Measurements from ENCODE around the gene MIER2.

Gene MIER2

GRCh38 chr19:317710-318508, 26.7 kb downstream of the MIER2 start (continued):
- TF ChIP-seq ZNF211 (tag by site-specific recombination; IDR thresholded peaks at IDR 0.05; ENCODE audit: low read depth), result no peak
- TF ChIP-seq ZNF391 (tag by site-specific recombination; IDR thresholded peaks at IDR 0.05; ENCODE audit: borderline replicate concordance, low read depth), result no peak
- TF ChIP-seq PRDM1 (tag by site-specific recombination; IDR thresholded peaks at IDR 0.05), result no peak
- no peak for TF ChIP-seq ZNF596 (tag by site-specific recombination; IDR thresholded peaks at IDR 0.05)
- no peak for TF ChIP-seq ZNF426 (tag by site-specific recombination; IDR thresholded peaks at IDR 0.05)
- no peak for TF ChIP-seq PRDM4 (tag by site-specific recombination; IDR thresholded peaks at IDR 0.05)
- no peak for TF ChIP-seq MYNN (tag by site-specific recombination; IDR thresholded peaks at IDR 0.05; ENCODE audit: borderline replicate concordance)
- TF ChIP-seq ZNF24 (tag by site-specific recombination; IDR thresholded peaks at IDR 0.05), result no peak

GRCh38 chr19:315811-316210, 28.8 kb downstream of the MIER2 start:
- CTCF ChIA-PET, result no interaction called here
- TF ChIP-seq ZNF521 (tag by site-specific recombination; IDR thresholded peaks at IDR 0.05) (no peak), ZNF664 (tag by site-specific recombination; IDR thresholded peaks at IDR 0.05) (no peak), ZNF175 (tag by site-specific recombination; IDR thresholded peaks at IDR 0.05) (no peak), ZNF184 (tag by site-specific recombination; IDR thresholded peaks at IDR 0.05) (no peak), ZNF391 (tag by site-specific recombination; IDR thresholded peaks at IDR 0.05; ENCODE audit: borderline replicate concordance, low read depth) (no peak), PRDM2 (tag by site-specific recombination; IDR thresholded peaks at IDR 0.05; ENCODE audit: borderline replicate concordance) (no peak), ZNF221 (tag by site-specific recombination; IDR thresholded peaks at IDR 0.05; ENCODE audit: borderline replicate concordance) (no peak), CTCF (tag by site-specific recombination; IDR thresholded peaks at IDR 0.05) (no peak), ELK4 (IDR thresholded peaks at IDR 0.05; ENCODE audit: borderline replicate concordance, low read depth, low read length) (no peak), EGR2 (tag by site-specific recombination; IDR thresholded peaks at IDR 0.05; ENCODE audit: low read depth) (no peak), ZBTB17 (tag by site-specific recombination; IDR thresholded peaks at IDR 0.05) (no peak), PATZ1 (tag by site-specific recombination; IDR thresholded peaks at IDR 0.05) (no peak), ZNF513 (tag by site-specific recombination; IDR thresholded peaks at IDR 0.05) (no peak)

More at GRCh38 chr19:315811-316210, 28.8 kb downstream of the MIER2 start:
- Histone ChIP-seq H3K9me3 (ENCODE audit: control insufficient read depth, insufficient read depth, low read depth, low read length) (no peaks in the 10 kb centered on the region), H3K4me1 (ENCODE audit: control insufficient read depth, insufficient read depth, low read length) (no peaks in the 10 kb centered on the region), H3K27ac (ENCODE audit: extremely low read depth, low read depth, low read length) (no peak overlapping the region), H3K4me3 (ENCODE audit: low read depth, low read length) (no peak overlapping the region), H3K36me3 (ENCODE audit: control insufficient read depth in 2 of 2, insufficient read depth in 1 of 2, low read length in 2 of 2) (peaks cover 21 to 73% of the 10 kb centered on the region in 2 experiments)
- POLR2A ChIA-PET, result no interaction called here

Measured in HEK293 (cell line).